Left ventricle myocardium inferior (tissue), 1 donor: ENCODE results near the gene MSGN1. TPM values are rescaled to one million over a fixed set of nuclear protein-coding genes. Genes with fewer than 3 reads are reported as not detected.

Experiments
- DNase-seq: peaks from one replicate; pipeline ENCODE4 v3.0.0-alpha.2; 2020
- H3K27ac ChIP-seq: fragments of 200-600 bp; replicated peaks from 2 replicates; pipeline ENCODE4 v1.8.0; 2021
- H3K27me3 ChIP-seq: fragments of 200-600 bp; 2 replicates; pipeline ENCODE4 v1.8.0; 2021; ENCODE audit warnings: low read depth
- H3K36me3 ChIP-seq: fragments of 200-600 bp; 2 replicates; pipeline ENCODE4 v1.8.0; 2021
- H3K4me1 ChIP-seq: fragments of 200-600 bp; 2 replicates; pipeline ENCODE4 v1.8.0; 2021
- H3K4me3 ChIP-seq: fragments of 200-600 bp; 2 replicates; pipeline ENCODE4 v1.8.0; 2021; ENCODE audit warnings: mild to moderate bottlenecking, moderate library complexity
- H3K9me3 ChIP-seq: fragments of 200-600 bp; replicated peaks from 2 replicates; pipeline ENCODE4 v1.8.0; 2021
- CTCF ChIP-seq: fragments of 200-600 bp; IDR thresholded peaks from 2 replicates; pipeline ENCODE4 v1.8.0; 2021; ENCODE audit warnings: antibody characterized with exemption, mild to moderate bottlenecking, borderline replicate concordance
- intact Hi-C: fragments of 100-400 bp; cut with micrococcal nuclease; formaldehyde crosslinking; loops from one replicate; pipeline ENCODE4 v1.11.0; 2022
- total RNA-seq: library from RNA; stranded (reverse); fragmentation: NEBNext Ultra II Directional; extraction: Animal tissue kit (Norgen Biotek cat#: 25700); gene quantifications from one replicate; pipeline ENCODE4 v1.2.1, GENCODE V29; 2021
- donor health status: DM: no; HTN: yes; CAD: no; lungs with severe emphysema.

Gene MSGN1
- total RNA-seq, 1 donor from 2014 or later = not detected

GRCh38 chr2:17851731-17852585 is 35.7 kb downstream of the MSGN1 start:
- H3K27me3 ChIP-seq = peaks cover 28% of the 10 kb centered on the region
- peak; percentile 91 for TF ChIP-seq CTCF
- peak; percentile 24 for DNase-seq
- H3K4me3 ChIP-seq = no peak overlapping the region
- no peaks in the 10 kb centered on the region for H3K4me1 ChIP-seq
- H3K9me3 ChIP-seq = no peaks in the 10 kb centered on the region
- intact Hi-C loops = loop anchor here (10.0 kb wide), 2 partner anchors 323 to 523 kb away; no protein-coding TSS in a partner anchor
- no peaks in the 10 kb centered on the region for H3K36me3 ChIP-seq
- no peak overlapping the region for H3K27ac ChIP-seq

GRCh38 chr2:17853799-17854198 is 37.5 kb downstream of the MSGN1 start:
- intact Hi-C loops = loop anchor here (10.0 kb wide), 2 partner anchors 321 to 521 kb away; no protein-coding TSS in a partner anchor
- H3K36me3 ChIP-seq = no peaks in the 10 kb centered on the region
- H3K27me3 ChIP-seq = peaks cover 43% of the 10 kb centered on the region
- TF ChIP-seq CTCF = no peak
- H3K4me3 ChIP-seq = no peak overlapping the region
- H3K9me3 ChIP-seq = no peaks in the 10 kb centered on the region
- no peak for DNase-seq
- no peaks in the 10 kb centered on the region for H3K4me1 ChIP-seq
- no peak overlapping the region for H3K27ac ChIP-seq

GRCh38 chr2:17857021-17857420 is 40.8 kb downstream of the MSGN1 start:
- Histone ChIP-seq H3K27ac (no peak overlapping the region), H3K27me3 (peaks cover 63% of the 10 kb centered on the region), H3K36me3 (no peaks in the 10 kb centered on the region), H3K9me3 (no peaks in the 10 kb centered on the region), H3K4me1 (no peaks in the 10 kb centered on the region), H3K4me3 (no peak overlapping the region)
- no peak for TF ChIP-seq CTCF
- no peak for DNase-seq
- intact Hi-C loops = loop anchor here (10.0 kb wide), 2 partner anchors 318 to 518 kb away; no protein-coding TSS in a partner anchor

GRCh38 chr2:17858064-17858463 is 41.8 kb downstream of the MSGN1 start:
- peaks cover 59% of the 10 kb centered on the region for H3K27me3 ChIP-seq
- intact Hi-C loops = loop anchor here (10.0 kb wide), 2 partner anchors 317 to 517 kb away; no protein-coding TSS in a partner anchor
- DNase-seq = no peak

GRCh38 chr2:17863539-17863938 is 47.3 kb downstream of the MSGN1 start:
- Histone ChIP-seq H3K9me3 (no peaks in the 10 kb centered on the region), H3K27me3 (peaks cover 37% of the 10 kb centered on the region), H3K36me3 (no peaks in the 10 kb centered on the region), H3K4me3 (no peak overlapping the region), H3K27ac (no peak overlapping the region), H3K4me1 (no peaks in the 10 kb centered on the region)
- intact Hi-C loops = no loop called here
- DNase-seq = no peak
- no peak for TF ChIP-seq CTCF

More at GRCh38 chr2:17858064-17858463, 41.8 kb downstream of the MSGN1 start:
- Histone ChIP-seq H3K4me3 (no peak overlapping the region), H3K9me3 (no peaks in the 10 kb centered on the region), H3K36me3 (no peaks in the 10 kb centered on the region), H3K4me1 (no peaks in the 10 kb centered on the region), H3K27ac (no peak overlapping the region)
- no peak for TF ChIP-seq CTCF
